ENCODE measurements around the gene ILF3.
"Not testable (repeated sequence)": the region's sequence is repeated elsewhere in the genome, so short reads cannot be mapped to it uniquely, and the experiment has no call there.

Gene ILF3

DNA sequence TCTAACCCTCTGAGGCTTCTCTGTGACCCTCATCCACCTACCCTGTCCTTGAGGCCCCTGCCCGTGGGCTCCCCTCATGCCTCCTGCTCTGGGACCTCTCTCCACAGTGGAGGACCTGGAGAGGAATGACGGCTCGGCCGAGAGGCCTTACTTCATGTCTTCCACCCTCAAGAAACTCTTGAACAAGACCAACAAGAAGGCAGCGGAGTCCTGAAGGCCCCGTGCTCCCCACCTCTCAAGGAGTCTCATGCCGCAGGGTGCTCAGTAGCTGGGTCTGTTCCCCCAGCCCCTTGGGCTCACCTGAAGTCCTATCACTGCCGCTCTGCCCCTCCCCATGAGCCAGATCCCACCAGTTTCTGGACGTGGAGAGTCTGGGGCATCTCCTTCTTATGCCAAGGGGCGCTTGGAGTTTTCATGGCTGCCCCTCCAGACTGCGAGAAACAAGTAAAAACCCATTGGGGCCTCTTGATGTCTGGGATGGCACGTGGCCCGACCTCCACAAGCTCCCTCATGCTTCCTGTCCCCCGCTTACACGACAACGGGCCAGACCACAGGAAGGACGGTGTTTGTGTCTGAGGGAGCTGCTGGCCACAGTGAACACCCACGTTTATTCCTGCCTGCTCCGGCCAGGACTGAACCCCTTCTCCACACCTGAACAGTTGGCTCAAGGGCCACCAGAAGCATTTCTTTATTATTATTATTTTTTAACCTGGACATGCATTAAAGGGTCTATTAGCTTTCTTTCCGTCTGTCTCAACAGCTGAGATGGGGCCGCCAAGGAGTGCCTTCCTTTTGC, 10.8 kb upstream of the ILF3 start:
- no peak for DNase-seq

DNA sequence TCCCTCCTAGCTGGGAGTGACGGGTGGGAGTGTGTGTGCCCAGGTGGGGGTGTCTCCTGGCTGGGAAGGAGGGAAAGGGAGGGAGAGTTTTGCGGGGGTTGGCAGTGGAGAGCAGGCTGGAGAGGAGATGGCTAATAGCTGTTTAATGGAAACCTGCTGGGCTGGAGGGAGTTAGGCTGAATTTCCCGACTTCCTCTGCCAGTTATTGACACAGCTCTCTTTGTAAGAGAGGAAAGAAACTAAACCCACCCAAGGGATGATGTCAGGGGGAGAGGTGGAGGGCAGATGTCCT, 10.2 kb upstream of the ILF3 start:
- DNase-seq: peak; percentile 36

DNA sequence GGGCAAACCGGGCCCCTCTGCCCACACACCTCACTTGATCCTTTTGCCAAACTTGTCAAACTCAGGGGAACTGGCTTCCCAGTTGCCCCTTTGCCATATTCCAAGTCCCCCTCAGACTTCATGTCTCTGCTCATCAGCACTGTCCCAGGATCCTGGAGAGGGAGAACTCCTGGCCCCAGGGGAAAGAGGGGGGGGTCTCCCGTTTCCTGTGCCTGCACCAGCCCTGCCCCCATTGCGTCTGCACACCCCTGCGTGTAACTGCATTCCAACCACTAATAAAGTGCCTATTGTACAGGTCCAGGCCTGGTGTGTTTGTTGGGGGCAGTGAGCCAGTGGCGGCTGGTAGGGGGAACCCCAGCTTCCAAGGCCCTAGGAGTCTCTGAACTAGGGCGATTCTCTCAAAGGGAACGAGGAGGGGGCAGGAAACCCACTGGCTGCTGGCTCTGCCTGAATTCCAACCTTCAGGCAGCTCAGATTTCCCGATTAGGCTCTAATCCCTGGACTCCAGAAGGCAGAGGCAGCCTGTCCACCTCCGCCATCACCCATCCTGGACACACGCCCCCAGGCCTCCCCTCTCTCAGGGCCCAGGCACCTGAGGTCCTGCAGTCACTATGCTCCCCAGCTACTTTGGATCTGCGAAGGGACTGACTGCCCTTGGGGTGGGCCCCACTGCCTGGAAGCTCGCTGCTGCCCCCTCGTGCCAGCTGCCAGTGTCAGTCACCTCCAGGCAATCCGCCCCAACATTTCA, 9.7 kb upstream of the ILF3 start:
- DNase-seq: peak; percentile 68

DNA sequence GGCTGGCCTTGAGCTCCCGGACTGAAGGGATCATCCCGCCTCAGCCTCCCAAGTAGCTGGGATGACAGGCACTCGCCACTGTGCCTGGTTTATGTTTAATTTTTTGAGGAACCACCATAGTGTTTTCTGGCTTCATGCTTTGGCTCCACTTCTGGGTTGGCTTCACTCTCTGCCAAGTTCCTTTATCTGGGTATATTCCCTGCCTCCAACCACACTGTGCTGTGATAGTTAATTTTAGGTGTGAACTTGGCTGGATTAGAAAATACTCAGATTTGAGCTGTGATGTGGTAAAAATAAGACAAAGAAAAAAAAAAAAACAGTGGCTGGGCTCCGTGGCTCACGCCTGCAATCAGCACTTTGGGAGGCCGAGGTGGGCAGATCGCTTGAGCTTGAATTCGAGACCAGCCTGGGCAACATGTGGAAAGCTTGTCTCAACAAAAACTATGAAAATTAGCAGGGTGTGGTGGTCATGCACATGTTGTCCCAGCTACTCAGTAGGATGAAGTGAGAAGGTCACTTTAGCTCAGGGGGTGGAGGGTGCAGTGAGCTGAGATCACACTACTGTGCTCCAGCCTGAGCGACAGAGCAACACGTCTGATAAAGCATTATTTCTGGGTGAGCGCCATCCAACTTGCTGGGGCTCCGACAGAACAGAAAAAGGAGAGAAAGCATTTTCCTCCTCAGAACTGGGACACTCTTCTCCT, 7.5 kb upstream of the ILF3 start:
- DNase-seq: no peak

DNA sequence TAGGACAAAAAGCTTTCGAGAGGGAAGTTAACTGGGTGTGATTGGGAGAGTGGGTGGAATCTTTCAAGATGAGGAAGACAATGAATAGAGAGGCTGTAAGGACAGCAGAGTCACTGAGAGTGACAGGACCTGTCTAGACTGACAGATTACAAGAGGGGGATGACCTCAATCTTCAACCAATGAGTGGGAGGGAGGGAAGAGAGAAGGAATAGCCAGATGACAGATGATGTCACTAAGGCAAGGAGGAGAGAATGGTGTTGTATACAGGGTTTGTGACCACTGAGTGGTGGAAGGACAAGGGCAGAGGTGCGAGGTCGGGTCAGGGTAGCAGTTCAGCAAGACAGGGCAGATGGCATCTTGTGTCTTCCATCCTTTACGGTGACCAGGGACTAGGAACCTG, 5.8 kb upstream of the ILF3 start:
- no peak for DNase-seq

DNA sequence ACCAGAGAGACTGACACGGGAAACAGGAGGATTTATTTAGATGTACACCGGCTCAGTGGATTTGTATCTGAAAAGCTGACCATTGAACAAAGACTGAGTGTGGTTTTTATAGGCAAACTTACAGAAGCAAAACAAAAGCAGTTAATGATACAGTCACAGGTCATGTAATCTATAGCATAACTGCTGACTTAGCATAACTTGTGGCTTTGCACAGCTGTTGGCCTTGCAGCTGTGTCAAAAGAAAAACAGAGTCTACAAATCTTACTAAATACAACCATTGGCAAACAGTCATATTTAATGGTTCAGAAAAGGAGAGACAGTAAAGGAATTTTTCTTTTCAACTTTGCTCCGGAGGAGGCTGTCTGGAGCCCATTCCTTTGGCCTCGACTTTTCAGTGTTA, 2.3 kb upstream of the ILF3 start:
- no peak for DNase-seq

DNA sequence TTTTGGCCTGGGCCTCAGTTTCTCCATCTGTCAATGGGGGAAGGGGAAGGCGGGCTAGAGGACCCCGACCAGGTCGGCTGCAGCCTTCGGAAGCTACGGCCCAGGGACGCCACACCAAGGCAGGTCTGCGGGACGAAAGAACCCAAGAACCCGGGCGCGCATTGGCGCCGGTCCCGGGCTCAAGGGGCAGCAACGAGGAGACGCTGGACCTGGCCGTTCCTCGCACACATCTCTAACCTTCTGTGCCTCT, 739 bp upstream of the ILF3 start:
- no peak for DNase-seq

DNA sequence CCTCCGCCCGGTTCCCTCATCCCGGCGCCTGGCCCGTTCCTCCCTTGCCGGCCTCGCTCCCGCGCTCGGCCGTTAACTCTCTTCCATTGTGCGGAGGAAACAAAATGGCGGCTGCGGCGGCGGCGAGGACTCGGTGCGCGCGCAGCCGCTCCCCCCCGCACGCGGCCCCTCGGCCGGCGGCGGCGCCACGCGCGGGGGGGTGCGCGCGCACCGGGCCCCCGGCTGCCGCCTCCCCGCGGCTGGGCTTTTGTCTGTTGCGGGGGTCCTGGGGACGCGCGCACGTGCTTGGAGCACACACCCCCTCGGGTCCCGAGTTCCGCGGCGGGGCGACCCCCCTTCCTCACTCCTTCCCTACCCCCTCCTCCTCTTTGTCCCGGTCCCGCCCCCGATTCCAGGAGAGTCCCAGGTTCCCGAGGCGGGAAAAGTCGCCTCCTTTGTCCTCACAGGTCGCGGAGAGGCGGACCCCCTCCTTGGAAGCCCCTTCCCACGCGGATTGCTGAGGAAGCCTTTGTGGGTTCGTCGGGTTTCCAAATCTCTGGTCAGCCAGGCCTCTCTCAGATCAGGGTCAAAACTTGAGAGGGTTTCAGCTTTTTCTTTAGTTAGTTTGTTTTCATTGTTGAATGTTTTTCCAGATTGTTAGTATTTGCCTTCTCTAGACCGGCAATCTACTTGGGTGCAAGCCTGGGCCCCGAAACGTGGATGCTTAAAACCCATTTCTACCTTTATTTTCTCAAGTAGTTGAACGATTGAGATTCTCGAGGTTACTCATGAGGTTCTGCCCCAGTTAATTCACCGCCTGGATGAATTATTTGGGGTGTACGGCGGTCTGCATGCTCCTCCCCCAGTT, 687 bp downstream of the ILF3 start:
- DNase-seq: peak; percentile 54

DNA sequence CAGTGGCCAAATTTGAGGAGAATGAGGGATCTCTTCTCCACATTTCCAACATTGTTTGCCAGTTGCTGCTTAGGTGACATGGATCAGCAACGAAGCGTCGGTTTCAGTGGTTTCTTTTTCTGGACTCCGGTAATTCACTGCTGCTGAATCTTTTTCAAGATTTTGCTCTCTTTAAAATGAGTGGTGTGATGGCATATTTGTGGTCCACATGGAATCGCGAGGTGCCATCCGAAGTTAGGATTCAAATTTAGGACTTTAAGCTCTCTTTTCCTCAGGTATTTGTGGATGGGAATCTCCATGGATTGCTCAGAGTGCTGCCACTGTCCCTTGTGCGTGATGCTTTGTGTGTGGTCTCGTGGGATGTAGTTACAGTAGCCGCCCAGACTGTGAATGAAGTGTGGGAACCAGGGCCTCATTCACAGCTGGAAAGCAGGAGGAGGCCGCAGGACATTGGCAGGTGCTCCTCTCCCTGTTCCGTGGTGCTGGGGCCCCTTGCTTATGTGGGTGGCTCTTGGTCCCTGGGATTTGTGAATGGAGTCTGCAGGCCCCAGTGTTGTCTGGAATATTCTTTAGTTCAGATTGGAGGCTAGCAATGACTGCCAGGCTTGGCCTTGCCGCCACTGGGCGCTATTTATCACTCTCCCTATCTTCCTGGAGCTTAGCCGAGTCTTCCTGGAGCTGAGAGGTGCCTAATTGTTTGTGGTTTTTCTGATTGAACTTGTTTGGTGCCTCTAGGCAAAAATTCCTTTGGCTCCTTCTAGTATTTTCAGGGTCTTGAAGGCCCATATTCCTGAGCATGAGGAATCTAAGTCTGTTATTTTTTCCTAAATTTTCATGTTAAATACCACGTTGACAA, 1.5 kb downstream of the ILF3 start:
- peak; percentile 29 for DNase-seq

DNA sequence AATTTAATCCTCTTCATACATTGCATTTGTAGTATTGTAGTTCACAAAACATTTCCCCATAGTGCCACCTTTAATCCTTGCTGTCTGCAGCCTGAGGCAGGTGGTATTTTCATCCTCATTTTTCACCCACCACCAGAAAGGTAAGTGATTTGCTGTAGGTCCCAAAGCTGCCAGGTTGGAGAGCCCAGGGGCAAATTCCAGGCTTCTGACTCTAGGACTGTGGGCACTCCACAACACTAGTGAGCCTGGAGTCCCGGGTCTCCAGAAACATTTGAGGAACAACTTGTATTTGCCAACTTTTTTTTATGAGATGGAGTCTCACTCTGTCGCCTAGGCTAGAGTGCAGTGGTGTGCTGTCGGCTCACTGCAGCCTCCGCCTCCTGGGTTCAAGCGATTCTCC, 6.2 kb downstream of the ILF3 start:
- DNase-seq: no peak

DNA sequence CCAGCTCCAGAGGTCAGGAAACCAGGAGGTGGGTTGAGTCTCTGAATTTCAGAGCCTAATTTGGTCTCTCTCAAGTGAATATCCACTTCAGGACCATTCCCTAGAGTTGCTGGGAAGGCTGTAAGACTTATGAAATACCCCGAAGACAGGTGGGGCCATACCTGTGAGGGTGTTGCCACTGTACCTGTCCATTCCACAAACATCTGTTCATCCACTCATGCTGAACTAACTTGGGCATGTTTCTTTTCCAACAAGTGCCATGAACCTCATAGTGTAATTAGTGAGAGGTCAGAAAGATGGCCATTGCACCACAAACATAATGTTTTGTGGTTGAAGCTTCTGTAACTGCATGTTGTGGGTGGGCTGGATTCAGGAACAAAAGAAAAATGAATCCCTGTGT, 7.8 kb downstream of the ILF3 start:
- DNase-seq: no peak

DNA sequence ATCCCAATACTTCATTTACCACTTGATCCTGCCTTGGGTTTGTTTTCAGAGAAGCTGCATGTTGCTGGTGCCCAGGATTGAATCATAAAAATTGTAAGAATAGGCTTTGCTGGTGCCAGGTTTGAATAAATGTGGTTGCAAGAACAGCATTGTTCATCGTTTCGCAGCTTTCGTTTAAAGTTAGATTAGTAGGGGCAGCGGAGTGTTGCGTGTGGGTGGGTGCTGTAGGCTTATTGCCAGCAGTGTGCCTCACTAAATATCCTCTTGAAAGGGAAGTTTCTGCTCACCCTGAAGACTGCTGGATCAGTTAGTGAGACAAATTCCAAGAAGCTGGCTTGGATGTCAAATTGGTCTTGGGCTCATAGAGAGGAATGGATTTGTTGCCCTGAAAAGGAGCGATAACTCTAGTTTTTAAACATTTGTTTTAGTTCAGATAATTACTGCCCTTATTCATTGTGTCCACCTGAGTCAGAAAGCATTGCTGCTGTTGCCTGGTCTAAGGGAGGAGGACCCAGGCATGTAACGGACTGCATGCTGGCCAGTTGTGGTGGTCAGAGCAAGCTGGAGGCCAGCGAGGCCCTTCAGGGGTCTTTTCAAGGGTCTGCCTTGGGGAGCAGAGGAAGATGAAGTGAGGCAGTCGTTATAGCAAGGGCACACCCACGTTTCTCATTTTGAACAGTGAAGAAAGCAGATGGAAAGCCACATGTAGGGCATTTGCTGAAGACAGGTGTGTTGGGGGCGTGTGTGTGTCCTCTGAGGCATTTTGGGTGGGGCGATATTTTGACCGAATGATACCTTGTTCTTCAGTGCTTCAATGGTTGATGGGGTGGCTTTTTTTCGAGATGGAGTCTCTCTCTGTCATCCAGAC, 8.5 kb downstream of the ILF3 start:
- no peak for DNase-seq

DNA sequence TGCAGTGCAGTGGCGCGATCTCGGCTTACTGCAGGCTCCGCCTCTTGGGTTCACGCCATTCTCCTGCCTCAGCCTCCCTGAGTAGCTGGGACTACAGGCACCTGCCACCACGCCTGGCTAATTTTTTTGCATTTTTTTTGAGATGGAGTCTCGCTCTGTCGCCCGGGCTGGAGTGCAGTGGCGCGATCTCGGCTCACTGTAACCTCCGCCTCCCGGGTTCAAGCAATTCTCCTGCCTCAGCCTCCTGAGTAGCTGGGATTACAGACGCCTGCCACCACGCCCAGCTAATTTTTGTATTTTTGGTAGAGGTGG, 9.1 kb downstream of the ILF3 start:
- not testable (repeated sequence) for DNase-seq

DNA sequence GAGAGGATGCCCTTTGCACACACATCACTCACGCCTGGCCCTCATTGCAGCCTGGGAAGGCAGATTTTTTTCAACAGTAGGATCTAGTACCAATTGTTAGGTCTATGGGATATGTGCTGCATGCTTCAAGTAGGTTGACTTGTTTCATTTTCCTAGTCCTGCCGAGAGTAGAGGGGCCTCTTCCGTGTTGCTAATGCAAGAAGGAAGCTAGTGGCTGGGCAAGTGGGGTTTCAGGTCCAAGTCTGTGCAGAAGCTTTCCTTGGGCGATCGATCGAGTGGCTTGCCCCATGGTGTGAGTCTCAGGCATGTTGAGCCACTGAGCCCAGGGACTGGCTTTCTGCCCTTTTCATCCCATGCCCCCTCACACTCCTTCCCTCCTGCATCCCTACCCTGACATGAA, 13.7 kb downstream of the ILF3 start:
- DNase-seq: no peak

DNA sequence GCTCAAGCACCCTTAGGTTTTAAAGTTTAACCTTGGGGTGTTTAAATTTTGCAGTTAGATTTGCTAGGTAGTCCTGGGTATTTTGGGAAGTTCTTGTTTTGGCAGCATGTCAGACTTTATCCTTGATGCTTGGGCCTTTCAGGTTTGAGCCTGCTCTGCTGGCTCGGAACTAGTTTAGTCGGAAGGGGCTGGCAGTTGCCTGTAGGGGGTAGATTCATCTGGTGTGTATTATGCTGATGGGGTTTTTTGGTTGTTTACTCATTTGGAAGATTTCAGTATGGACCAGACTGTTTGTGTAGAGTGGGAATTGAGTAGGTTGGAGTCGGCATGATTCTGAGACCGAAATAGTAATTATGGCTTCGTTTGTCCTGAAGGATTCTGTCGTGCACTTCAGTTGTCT, 15.1 kb downstream of the ILF3 start:
- DNase-seq: no peak

DNA sequence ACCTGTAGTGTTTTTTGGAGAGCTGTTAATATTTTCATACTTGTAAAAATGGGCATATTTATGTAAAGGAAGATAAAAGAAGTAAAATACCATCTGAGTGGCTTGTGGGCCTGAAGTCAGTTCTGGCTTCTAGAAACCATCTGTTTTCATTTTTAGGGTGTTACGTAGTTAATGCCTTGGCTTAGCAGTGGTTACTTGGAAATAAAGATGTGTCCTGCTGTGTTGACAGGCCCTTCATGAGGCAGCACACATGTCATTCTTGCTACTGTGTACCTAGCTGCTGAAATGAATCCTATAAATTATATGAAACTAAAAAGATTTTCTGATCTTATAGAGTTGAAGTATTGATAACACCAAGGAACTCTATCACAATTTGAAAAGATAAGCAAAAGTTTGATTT, 16.0 kb downstream of the ILF3 start:
- peak; percentile 55 for DNase-seq

DNA sequence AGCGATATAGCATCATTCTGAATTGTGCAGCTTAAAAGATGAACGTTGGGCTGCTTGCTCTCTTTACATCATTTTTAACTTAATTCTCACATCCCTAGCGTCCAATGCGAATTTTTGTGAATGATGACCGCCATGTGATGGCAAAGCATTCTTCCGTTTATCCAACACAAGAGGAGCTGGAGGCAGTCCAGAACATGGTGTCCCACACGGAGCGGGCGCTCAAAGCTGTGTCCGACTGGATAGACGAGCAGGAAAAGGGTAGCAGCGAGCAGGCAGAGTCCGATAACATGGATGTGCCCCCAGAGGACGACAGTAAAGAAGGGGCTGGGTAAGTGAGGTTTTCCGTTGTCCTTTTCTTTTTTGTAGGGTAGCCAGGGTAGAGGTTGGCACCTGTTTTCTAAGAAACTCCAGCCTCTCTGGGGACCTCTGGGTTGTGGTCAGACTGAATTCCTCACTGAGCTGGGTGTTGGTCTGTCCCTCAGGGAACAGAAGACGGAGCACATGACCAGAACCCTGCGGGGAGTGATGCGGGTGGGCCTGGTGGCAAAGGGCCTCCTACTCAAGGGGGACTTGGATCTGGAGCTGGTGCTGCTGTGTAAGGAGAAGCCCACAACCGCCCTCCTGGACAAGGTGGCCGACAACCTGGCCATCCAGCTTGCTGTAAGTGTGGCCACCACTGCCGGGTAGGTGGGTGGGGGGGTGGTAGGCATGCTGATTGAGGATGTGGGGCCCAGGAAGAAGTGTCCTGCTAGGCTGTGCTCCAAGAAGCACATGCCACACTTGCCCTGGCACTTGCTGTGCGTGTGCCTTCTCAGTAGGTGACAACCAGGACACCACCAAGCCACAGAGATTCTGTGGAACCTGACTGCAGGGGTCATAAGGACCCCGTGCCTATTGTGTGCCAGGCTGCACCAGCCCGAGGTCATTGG, 17.0 kb downstream of the ILF3 start:
- DNase-seq: no peak

DNA sequence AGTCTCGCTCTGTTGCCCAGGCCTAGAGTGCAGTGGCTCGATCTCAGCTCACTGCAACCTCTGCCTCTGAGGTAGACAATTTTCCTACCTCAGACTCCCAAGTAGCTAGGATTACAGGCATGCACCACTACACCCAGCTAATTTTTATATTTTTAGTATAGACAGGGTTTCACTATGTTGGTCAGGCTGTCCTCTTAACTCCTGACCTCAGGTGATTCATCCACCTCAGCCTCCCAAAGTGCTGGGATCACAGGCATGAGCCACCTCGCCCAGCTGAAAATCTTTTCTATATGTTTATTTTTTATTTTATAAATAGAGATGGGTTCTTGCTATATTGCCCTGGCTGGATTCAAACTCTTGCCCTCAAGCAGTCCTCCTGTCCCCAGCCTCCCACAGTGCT, 17.8 kb downstream of the ILF3 start:
- not testable (repeated sequence) for DNase-seq

DNA sequence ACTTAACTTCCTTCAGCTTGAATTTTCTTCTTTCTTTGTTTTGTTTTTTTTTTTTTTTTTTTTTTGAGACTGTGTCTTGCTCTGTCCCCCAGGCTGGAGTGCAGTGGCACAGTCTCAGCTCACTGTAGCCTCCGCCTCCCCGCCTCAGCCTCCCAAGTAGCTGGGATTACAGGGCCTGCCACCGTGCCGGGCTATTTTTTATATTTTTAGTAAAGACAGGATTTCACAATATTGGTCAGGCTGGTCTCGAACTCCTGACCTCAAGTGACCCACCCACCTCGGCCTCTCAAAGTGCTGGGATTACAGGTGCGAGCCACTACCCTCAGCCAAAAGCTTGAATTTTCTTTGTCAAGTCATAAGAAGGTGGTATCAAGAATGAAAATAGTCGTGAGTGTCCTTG, 21.1 kb downstream of the ILF3 start:
- DNase-seq: not testable (repeated sequence)

DNA sequence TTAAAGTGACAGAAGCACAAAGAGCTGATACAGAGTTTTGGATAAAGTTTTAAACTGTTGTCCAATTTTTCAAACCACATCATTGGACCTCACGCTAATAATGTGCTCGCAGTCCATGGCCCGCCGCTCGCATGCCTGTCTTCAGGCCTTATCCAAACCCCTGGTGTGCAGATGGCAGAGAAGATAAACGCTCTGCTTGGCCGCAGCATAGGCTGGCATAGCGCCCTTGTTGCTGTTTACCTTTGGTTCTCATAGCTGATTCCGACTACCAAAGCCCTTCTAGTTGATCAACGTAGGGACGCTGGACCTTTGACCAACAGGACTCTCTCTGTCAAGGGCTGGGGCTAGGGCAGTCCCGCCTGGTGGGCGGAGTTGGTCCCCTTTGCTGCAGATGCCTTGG, 23.6 kb downstream of the ILF3 start:
- DNase-seq: no peak

DNA sequence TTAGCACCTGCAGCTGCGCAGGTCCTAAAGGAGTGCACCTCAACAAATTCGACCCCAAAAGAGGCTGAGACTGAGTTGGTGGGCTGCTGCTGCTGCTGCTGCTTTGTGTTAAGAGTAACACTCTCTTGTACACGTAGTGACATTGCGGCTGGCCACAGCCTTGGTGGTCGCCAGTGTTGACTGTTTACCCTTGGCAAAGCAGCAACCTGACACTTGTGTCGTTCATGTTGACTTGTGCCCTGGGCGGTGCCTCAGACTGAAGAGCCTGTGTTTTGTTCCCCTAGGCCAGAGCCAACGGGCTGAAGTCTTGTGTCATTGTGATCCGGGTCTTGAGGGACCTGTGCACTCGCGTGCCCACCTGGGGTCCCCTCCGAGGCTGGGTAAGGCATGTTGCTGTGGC, 24.7 kb downstream of the ILF3 start:
- no peak for DNase-seq

Measured in fibroblast of skin of right biceps (primary cell).